HG03342 (cell line): ENCODE measurements around the gene CEP112.
"Not testable (repeated sequence)": the region's sequence is repeated elsewhere in the genome, so short reads cannot be mapped to it uniquely, and the experiment has no call there.

Source experiments
- ATAC-seq: cut with Tn5 transposase; IDR thresholded peaks from one replicate; pipeline ENCODE4 v1.9.1; 2021; ENCODE audit warnings: mild to moderate bottlenecking, moderate library complexity; ENCODE audit not compliant: unreplicated experiment

CEP112 gene

DNA sequence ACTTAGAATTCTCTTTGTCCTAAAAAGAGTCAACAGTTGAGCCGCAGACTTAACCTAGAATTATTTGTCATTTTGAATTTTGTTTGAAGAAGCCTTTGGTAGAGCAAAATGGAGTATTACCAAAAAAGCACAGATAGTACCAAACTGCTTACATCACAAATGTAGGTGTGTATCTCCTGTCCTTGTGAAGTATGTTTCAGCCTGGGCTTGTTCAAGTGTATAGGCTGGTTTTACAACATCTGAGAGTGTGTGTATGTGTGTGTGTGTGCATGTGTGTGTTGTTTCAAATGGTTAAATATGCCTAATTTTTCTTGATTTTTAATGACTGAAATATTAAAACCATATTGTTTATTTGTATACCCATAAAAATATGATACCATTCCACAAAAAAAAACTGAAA lies 441.8 kb downstream of the CEP112 start:
- no peak for ATAC-seq

DNA sequence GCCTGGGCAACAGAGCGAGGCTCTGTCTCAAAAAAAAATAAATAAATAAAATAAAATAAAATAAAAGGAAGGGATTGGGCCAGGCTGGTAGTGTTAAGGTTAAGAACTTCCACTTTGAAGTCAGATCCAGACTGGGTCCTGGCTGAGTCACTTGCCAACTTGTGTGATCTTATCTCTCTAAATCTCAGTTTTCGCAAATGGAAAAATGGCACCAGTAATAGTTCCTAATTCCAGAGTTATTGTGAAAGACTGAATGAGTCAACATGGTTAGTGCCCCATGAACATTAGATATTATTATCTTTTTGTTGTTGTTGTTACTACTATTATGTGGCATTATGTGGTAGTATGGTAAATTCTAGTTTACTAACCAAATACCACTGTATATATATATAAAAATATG lies 442.5 kb downstream of the CEP112 start:
- no peak for ATAC-seq

DNA sequence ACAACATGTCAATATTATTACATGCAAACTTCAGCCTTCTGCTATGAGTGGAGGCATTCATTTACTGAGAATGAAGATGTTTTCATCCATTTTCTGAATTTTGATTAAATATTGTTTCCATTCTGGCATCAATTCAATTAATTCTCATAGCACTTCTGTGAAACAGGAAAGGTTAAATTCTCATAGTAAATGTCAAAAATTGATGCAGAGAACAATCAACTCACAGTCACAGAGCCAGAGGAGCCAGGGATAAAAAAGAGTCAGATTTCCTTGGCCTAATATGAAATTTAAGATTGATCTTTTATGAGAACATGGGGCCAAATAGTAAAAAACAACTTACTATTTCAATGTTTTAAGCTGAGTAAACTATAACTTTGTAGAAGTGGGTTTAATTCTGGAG lies 446.7 kb downstream of the CEP112 start:
- no peak for ATAC-seq

GRCh38 chr17:65743308-65743655 lies 448.7 kb downstream of the CEP112 start:
- ATAC-seq: no peak

DNA sequence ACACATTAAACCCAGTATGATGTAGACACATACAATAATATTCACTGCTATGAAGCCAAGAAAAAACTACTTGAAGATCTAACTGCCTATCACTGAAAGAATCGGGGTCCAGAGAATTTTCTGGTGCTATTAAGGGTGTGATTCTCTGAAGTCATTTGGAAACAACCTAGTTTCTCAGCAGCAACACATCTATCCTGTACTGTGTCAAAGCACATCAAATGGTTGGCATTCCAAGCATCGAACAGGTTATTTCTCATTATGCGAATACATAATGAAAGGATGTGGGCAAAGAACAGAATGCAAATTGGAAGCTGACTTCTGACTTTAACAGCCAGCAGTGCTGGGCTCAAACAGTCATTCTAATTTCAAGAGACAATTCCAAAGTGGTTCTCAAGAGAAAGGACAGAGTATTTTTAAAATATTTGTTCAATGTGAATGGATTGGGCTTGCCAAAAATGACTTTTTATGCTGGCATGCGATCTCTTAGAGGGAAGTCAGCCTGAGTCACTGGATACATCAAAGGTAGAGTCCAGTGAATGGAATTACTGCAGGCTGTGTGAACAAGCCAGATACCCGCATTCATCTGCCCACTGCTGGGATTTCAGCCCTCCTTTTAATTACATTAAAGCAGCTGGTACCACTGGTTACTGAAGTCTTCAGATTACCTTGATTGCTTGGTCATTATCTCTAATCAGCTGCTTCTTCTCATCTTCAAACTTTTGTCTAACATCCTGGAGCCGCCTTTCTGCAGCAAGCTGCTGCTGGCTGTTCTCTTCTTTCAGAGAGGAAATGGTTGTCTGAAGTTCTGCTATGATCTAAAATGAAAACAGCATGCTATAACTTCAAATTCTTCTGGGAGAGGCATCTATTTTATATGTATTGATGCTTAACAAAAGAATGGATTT lies 449.3 kb downstream of the CEP112 start:
- no peak for ATAC-seq

GRCh38 chr17:65741710-65742109 lies 450.2 kb downstream of the CEP112 start:
- ATAC-seq: no peak

DNA sequence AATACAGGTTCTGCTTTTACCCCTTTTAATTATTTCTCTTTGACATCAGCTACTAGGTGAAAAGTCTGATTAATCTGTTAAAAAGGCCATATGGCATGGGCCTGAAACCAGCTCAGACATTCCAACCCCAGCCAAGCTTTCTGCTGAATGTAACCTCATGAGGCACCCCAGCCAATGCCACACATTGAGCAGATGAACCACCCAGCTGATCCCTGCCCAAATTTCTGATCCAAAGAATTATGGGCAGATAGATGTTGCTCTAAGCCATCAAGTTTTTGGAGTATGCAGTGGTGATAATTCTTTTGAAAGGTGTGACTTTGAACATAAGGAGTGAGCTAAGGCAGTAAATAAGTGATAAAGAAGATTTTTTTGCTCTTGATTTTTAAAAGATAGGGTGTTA lies 452.9 kb downstream of the CEP112 start:
- no peak for ATAC-seq

GRCh38 chr17:65737451-65737850 lies 454.5 kb downstream of the CEP112 start:
- ATAC-seq: no peak

DNA sequence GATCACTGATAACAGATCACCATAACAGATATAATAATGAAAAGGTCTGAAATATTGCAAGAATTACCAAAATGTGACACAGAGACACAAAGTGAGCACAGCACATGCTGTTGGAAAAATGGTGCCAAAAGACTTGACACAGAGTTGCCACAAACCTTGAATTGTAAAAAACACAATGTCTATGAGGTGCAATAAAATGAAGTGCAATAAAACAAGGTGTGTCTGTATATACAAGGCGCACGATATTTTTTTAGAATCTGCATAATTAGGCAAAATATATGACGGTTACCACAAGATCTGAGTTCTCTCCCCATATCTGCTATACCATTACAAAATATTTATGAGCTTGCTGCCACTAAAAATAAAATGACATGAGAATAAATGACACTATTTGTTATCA lies 458.6 kb downstream of the CEP112 start:
- ATAC-seq: no peak

GRCh38 chr17:65732667-65733066 lies 459.3 kb downstream of the CEP112 start:
- not testable (repeated sequence) for ATAC-seq

DNA sequence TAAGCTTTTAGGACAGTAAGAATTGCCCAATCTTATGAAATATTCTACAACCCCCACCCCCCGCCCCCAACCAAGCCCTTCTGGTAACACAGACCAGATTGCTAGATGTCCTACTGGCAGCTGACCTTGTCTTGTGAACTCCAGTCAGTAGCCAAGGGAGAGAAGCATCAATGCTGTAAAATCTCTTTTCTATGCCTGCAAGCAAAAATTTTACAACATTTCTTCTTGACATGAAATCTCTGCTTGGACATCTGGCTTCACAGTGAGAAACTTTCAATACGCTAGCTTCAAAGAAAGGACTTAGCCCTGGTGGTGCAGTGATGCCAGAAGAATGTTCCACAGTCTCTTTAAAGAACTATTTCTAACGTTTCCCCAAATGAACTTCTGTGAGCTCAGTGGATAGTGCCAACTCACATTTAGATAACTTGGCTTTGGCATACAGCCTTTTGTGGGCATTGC lies 461.2 kb downstream of the CEP112 start:
- ATAC-seq: no peak

DNA sequence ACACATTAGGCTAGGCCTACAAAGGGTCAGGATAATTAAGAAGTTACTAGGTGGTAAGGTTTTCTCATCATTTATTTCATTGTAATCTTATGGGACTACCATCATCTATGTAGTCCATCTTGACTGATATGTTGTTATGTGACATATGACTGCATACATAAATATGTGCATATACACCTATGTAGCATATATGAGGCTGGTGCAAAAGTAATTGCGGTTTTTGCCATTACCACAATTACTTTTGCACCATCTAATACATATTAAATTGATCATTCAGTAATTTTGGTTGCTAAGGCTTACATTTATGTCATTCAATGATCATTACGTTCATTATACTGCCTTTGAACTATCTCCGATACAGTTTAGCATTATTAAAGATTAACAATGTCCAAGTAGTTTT lies 462.7 kb downstream of the CEP112 start:
- ATAC-seq: no peak

GRCh38 chr17:65727832-65728231 lies 464.1 kb downstream of the CEP112 start:
- no peak for ATAC-seq

- no peak for ATAC-seq
These were observed 464.7 kb downstream of the CEP112 start for GRCh38 chr17:65727246-65727645.

DNA sequence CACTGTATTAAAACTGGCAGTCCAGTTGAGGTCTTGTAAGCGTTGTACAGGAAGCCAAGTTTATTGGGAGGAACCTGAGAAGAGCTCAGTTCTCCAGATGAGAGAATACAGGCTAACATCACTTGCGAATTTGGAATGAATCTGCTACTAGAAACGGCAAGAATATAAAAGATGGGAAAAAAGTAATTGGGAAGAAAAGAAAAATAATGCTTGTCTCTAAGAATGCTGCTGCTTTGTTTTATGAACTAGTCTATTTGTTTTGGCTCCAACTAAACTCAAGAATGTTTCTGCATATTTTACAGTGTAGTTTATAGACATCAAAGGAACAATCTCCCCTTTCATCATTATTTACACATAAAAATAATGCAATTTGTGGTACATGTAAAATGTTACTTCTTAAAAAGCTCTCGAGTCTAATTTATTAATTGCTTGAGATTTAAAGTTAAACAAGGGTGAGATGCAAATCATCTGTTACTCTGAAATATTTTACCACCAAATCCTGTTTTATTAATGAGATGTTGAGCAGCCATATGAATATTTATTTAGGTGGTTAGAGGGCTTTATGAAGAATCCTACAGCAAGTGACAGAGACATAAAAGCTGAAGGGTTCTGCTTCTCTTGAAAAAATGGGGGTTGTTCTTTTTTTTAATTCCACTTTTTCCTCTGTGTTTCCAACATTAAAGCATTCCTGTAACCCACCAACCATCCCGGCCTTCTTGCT lies 468.3 kb downstream of the CEP112 start:
- no peak for ATAC-seq

DNA sequence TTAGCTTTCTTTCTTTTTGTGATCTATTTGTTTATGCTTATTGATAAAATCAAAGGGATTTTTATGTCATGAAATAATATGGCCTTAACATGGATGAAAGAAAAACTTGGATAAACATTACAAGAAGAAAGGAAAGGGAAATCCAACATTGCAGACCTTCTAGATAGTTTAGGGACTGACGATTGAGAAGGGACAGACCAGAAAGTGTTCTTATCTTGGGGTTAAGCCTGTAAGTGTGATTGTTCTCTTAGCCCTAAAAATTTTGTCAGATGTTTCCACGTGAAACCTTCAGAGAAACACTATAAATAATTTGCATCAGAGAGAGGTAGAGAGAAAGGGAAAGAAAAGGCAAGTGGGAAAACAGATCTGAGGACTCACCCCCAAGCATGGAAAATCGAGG lies 473.3 kb downstream of the CEP112 start:
- ATAC-seq: no peak

- no peak for ATAC-seq
These were observed 479.3 kb downstream of the CEP112 start for GRCh38 chr17:65712383-65713267.

DNA sequence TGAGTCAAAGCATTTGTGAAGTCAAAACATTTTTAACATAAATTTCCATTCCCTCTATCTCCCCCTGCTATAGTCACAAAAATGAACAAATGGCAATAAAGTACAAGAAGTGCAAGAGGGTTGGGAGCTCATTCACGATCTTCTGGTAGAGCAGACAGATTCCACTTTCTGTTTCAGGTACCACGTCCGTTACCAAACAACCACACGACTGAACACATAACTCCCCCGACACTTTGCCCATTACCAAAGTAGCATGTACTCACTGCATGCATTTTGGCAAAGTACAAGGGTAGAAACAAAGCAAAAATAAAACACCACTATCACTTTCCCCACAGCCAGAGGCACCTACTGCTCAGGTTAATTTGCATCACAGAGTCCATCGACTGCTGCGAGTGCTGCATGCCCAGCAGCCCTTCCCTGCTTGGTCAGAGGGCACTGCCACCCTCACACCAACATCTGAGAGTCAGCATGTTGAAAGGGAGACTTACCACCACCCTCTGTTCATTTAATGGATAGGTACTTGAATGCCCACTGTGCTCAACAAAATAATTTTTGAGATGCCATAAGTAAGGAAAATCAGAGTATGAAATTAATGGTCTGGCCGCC lies 480.2 kb downstream of the CEP112 start:
- ATAC-seq: no peak

DNA sequence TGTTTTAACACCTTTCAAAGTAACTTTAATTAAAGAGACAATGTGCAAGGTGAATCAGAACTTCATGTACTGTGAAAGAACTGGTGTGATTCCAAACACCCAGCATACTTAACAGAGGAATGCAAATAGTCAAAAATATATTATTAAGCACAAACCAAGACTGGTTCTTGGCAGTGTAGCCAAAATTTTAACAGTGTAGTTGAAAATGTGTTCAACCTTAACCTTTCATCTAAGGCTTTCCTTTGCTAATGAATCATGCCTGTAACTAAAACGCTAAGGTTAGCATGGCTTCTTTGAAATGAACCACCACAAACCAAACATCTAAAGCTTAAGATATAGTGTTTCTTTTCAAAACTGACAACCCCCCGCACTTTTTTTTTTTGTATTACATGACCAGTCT lies 484.2 kb downstream of the CEP112 start:
- no peak for ATAC-seq

DNA sequence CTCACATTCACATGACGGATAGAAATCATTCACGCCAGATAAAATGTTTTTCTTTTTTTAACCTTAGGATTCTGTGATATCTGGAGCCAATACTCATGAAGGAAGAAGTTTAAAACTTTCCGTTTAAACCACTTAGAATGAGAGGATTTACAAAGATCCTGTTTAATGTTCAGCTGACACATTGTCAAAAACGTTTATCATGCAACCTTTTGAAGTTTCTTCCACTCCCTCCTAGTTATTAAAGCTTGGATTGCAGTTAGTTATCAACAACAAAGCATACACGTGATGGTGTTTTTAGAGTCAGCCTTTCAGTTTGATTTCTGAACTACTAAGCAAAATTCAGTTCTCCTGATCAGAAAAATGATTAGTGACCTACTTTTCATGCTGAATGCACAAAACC lies 487.2 kb downstream of the CEP112 start:
- no peak for ATAC-seq

- ATAC-seq: no peak
These were observed 488.0 kb downstream of the CEP112 start for GRCh38 chr17:65703891-65704290.
